GM12873 (cell line): ENCODE data around the gene PKDREJ.

Experiments used
- CTCF ChIP-seq: IDR thresholded peaks from 2 replicates; pipeline ENCODE4 v1.5.1; 2012; ENCODE audit warnings: low read depth, mild to moderate bottlenecking, moderate library complexity, low read length, control low read depth; ENCODE audit not compliant: insufficient read depth; ENCODE audit errors: missing control alignments

Gene PKDREJ

GRCh38 chr22:46225631-46226030 lies 37.5 kb downstream of the PKDREJ start:
- no peak for TF ChIP-seq CTCF

GRCh38 chr22:46224898-46225290 lies 38.2 kb downstream of the PKDREJ start:
- no peak for TF ChIP-seq CTCF

GRCh38 chr22:46224044-46224897 lies 38.9 kb downstream of the PKDREJ start:
- no peak for TF ChIP-seq CTCF

- no peak for TF ChIP-seq CTCF
Measured at GRCh38 chr22:46220921-46221320, 42.2 kb downstream of the PKDREJ start.

GRCh38 chr22:46219636-46220035 lies 43.5 kb downstream of the PKDREJ start:
- no peak for TF ChIP-seq CTCF

GRCh38 chr22:46214616-46215015 lies 48.5 kb downstream of the PKDREJ start:
- TF ChIP-seq CTCF, result no peak

- TF ChIP-seq CTCF, result no peak
Measured at GRCh38 chr22:46214149-46214548, 49.0 kb downstream of the PKDREJ start.
